GM12801 (cell line): ENCODE data around the gene CCDC188.

Experiments
- CTCF ChIP-seq: IDR thresholded peaks from one replicate; pipeline ENCODE4 v1.5.1; 2011; ENCODE audit warnings: control low read depth; ENCODE audit not compliant: insufficient read length; ENCODE audit errors: extremely low read depth

CCDC188 gene

GRCh38 chr22:20111045-20111688 lies 39.7 kb downstream of the CCDC188 start:
- no peak for TF ChIP-seq CTCF

- no peak for TF ChIP-seq CTCF
Measured at GRCh38 chr22:20110359-20110985, 40.4 kb downstream of the CCDC188 start.

- TF ChIP-seq CTCF: no peak
Measured at GRCh38 chr22:20109411-20110358, 41.2 kb downstream of the CCDC188 start.

- no peak for TF ChIP-seq CTCF
Measured at GRCh38 chr22:20108757-20109230, 42.1 kb downstream of the CCDC188 start.

- TF ChIP-seq CTCF: no peak
Measured at GRCh38 chr22:20107951-20108756, 42.7 kb downstream of the CCDC188 start.

- TF ChIP-seq CTCF: no peak
Measured at GRCh38 chr22:20107471-20107901, 43.4 kb downstream of the CCDC188 start.
